SK-N-SH (cell line): ENCODE measurements around the gene ASB18.

ENCODE experiments used
- CHD2 ChIP-seq: fragments of 150-350 bp; IDR thresholded peaks from 2 replicates; pipeline ENCODE4 v1.6.1; 2018; ENCODE audit warnings: low read length; ENCODE audit not compliant: partially characterized antibody
- CTCF ChIP-seq: fragments of 200-600 bp; sonication (generic); IDR thresholded peaks from 2 replicates; pipeline ENCODE4 v1.6.1; 2017; ENCODE audit warnings: antibody characterized with exemption, mild to moderate bottlenecking, moderate library complexity
- EZH2phosphoT487 ChIP-seq: fragments of 200-600 bp; sonication (generic); IDR thresholded peaks from 2 replicates; pipeline ENCODE4 v1.6.1; 2017; ENCODE audit warnings: low read depth, mixed run types, mild to moderate bottlenecking, antibody characterized with exemption, moderate library complexity, borderline replicate concordance
- FOSL2 ChIP-seq: IDR thresholded peaks from 2 replicates; pipeline ENCODE4 v1.4.0; 2012; ENCODE audit warnings: low read depth, mild to moderate bottlenecking, moderate library complexity, borderline replicate concordance
- JUND ChIP-seq: IDR thresholded peaks from 2 replicates; pipeline ENCODE4 v1.4.0; 2012
- MXI1 ChIP-seq: IDR thresholded peaks from 2 replicates; pipeline ENCODE4 v1.6.1; 2012; ENCODE audit warnings: mild to moderate bottlenecking, low read depth, low read length, improper control_type of control experiment
- RAD21 ChIP-seq: IDR thresholded peaks from 2 replicates; pipeline ENCODE4 v1.6.1; 2012; ENCODE audit warnings: mild to moderate bottlenecking, low read length
- TCF12 ChIP-seq: IDR thresholded peaks from 2 replicates; pipeline ENCODE4 v1.4.0; 2012
- YY1 ChIP-seq: IDR thresholded peaks from 2 replicates; pipeline ENCODE4 v1.4.0; 2012; ENCODE audit warnings: low read depth, mild to moderate bottlenecking
- TF ChIP-seq, protein P1 (sequence below): IDR thresholded peaks from 2 replicates; pipeline ENCODE4 v1.4.0; 2012; ENCODE audit warnings: low read depth

DNA sequence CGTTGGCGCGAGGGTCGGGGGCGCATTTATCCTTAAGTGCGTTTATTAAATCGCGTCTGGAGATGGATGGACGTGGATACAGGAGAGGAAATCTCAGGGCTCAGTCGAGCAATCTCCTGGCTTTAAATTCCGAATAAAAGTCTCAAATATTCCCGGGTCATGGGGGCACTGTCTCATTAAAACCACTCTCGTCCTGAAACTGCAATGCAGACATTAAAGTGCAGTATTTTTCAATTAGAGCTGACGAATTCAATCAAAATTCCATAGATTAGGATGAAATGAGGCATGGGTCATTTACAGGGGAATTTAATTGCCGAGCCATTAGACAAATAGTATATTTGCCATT, 85.3 kb downstream of the ASB18 start:
- TF ChIP-seq JUND (no peak), EZH2phosphoT487 (no peak), RAD21 (no peak), FOSL2 (no peak), YY1 (no peak), TCF12 (no peak), MXI1 (no peak), CHD2 (no peak), CTCF (no peak)
- TF ChIP-seq, protein P1, sequence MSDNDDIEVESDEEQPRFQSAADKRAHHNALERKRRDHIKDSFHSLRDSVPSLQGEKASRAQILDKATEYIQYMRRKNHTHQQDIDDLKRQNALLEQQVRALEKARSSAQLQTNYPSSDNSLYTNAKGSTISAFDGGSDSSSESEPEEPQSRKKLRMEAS, result no peak
